HEK293 (cell line): Measurements from ENCODE around the gene ANGPTL2.

Source experiments
- CTCF ChIA-PET: fragments of 350-600 bp; formaldehyde crosslinking; extraction: SDS; loops from one replicate; lab custom pipeline; 2021; ENCODE audit warnings: antibody characterized with exemption; lab: Yijun Ruan, JAX
- POLR2A ChIA-PET: fragments of 300-600 bp; formaldehyde crosslinking; extraction: SDS; loops from one replicate; lab custom pipeline; 2020; ENCODE audit warnings: antibody characterized with exemption, inconsistent platforms; lab: Yijun Ruan, JAX
- H3K27ac ChIP-seq: fragments of 200-500 bp; sonication (Bioruptor generic); 2 replicates; pipeline ENCODE4 v1.5.1; 2014; ENCODE audit warnings: low read depth, low read length, control low read depth, inconsistent platforms; ENCODE audit errors: extremely low read depth
- H3K36me3 ChIP-seq, 2 experiments: fragments of 200-500 bp in 1 of 2; sonication (Bioruptor generic) in 1 of 2; 1 replicate in 1 of 2; 2 replicates in 1 of 2; pipeline ENCODE4 v1.5.1; 2014 to 2017; ENCODE audit warnings: inconsistent platforms in 2 of 2, low read length in 2 of 2; ENCODE audit not compliant: control insufficient read depth in 2 of 2, insufficient read depth in 1 of 2
- H3K4me1 ChIP-seq: fragments of 200-500 bp; sonication (Bioruptor generic); 2 replicates; pipeline ENCODE4 v1.5.1; 2014; ENCODE audit warnings: mild to moderate bottlenecking, low read length, inconsistent platforms; ENCODE audit not compliant: control insufficient read depth, insufficient read depth
- H3K4me3 ChIP-seq: 2 replicates; pipeline ENCODE4 v1.5.1; 2011; ENCODE audit warnings: low read depth, mild to moderate bottlenecking, control low read depth, low read length, moderate library complexity
- H3K9me3 ChIP-seq: fragments of 200-500 bp; sonication (Bioruptor generic); 2 replicates; pipeline ENCODE4 v1.5.1; 2014; ENCODE audit warnings: low read depth, low read length, inconsistent platforms; ENCODE audit not compliant: control insufficient read depth, insufficient read depth
- BCL6B ChIP-seq: fragments of 450-650 bp; formaldehyde crosslinking; IDR thresholded peaks from 2 replicates; pipeline ENCODE4 v1.5.1; 2017; ENCODE audit warnings: missing biosample characterization, missing genetic modification characterization
- HIC1 ChIP-seq: fragments of 450-650 bp; formaldehyde crosslinking; IDR thresholded peaks from 2 replicates; pipeline ENCODE4 v1.5.1; 2016; ENCODE audit warnings: missing biosample characterization, missing genetic modification characterization
- MZF1 ChIP-seq: fragments of 450-650 bp; formaldehyde crosslinking; IDR thresholded peaks from 2 replicates; pipeline ENCODE4 v1.5.1; 2017; ENCODE audit warnings: missing biosample characterization, missing genetic modification characterization, borderline replicate concordance
- SP3 ChIP-seq: fragments of 450-650 bp; formaldehyde crosslinking; IDR thresholded peaks from 2 replicates; pipeline ENCODE4 v1.5.1; 2016; ENCODE audit warnings: missing biosample characterization, missing genetic modification characterization
- TCF7L2 ChIP-seq: IDR thresholded peaks from 2 replicates; pipeline ENCODE4 v1.6.1; 2011; ENCODE audit warnings: low read depth, mild to moderate bottlenecking, inconsistent platforms, low read length, moderate library complexity, borderline replicate concordance
- ZNF140 ChIP-seq: fragments of 450-650 bp; formaldehyde crosslinking; IDR thresholded peaks from 2 replicates; pipeline ENCODE4 v1.5.1; 2016; ENCODE audit warnings: missing biosample characterization, missing genetic modification characterization
- ZNF18 ChIP-seq: fragments of 450-650 bp; formaldehyde crosslinking; IDR thresholded peaks from 2 replicates; pipeline ENCODE4 v1.5.1; 2016; ENCODE audit warnings: missing biosample characterization, missing genetic modification characterization
- ZNF239 ChIP-seq: fragments of 450-650 bp; formaldehyde crosslinking; IDR thresholded peaks from 2 replicates; pipeline ENCODE4 v1.5.1; 2016; ENCODE audit warnings: missing biosample characterization, missing genetic modification characterization
- ZNF324 ChIP-seq: fragments of 450-650 bp; formaldehyde crosslinking; IDR thresholded peaks from 2 replicates; pipeline ENCODE4 v1.5.1; 2016; ENCODE audit warnings: missing biosample characterization, missing genetic modification characterization
- ZNF449 ChIP-seq: fragments of 450-650 bp; formaldehyde crosslinking; IDR thresholded peaks from 2 replicates; pipeline ENCODE4 v1.5.1; 2017; ENCODE audit warnings: missing biosample characterization, mild to moderate bottlenecking, missing genetic modification characterization, moderate library complexity
- ZNF677 ChIP-seq: fragments of 450-650 bp; IDR thresholded peaks from 2 replicates; pipeline ENCODE4 v1.5.0; 2018; ENCODE audit warnings: missing biosample characterization, mild to moderate bottlenecking, missing genetic modification characterization, moderate library complexity
- ZNF692 ChIP-seq: fragments of 450-650 bp; formaldehyde crosslinking; IDR thresholded peaks from 2 replicates; pipeline ENCODE4 v1.5.1; 2016; ENCODE audit warnings: missing biosample characterization, missing genetic modification characterization
- ZNF707 ChIP-seq: fragments of 450-650 bp; formaldehyde crosslinking; IDR thresholded peaks from 2 replicates; pipeline ENCODE4 v1.5.1; 2016; ENCODE audit warnings: missing biosample characterization, missing genetic modification characterization

Gene ANGPTL2

GRCh38 chr9:127124792-127125191 is 2.4 kb upstream of the ANGPTL2 start:
- peaks cover 2% of the 10 kb centered on the region for H3K4me1 ChIP-seq
- H3K36me3 ChIP-seq = no peaks in the 10 kb centered on the region
- TF ChIP-seq SP3 (tag by site-specific recombination) (no peak), ZNF239 (no peak), ZNF449 (tag by site-specific recombination) (no peak), ZNF324 (tag by site-specific recombination) (no peak), ZNF677 (tag by site-specific recombination) (no peak), ZNF140 (no peak), ZNF18 (tag by site-specific recombination) (no peak)
- no peak overlapping the region for H3K27ac ChIP-seq
- no peaks in the 10 kb centered on the region for H3K9me3 ChIP-seq
- no peak overlapping the region for H3K4me3 ChIP-seq
- CTCF ChIA-PET = no interaction called here
- POLR2A ChIA-PET = no interaction called here

- no peak overlapping the region for H3K27ac ChIP-seq
- no peak overlapping the region for H3K4me3 ChIP-seq
- CTCF ChIA-PET = interaction anchor here (1.2 kb wide), 1 partner anchor 15 kb away, joined by 3 read pairs; no protein-coding TSS in a partner anchor
- H3K9me3 ChIP-seq = no peaks in the 10 kb centered on the region
- H3K36me3 ChIP-seq = no peaks in the 10 kb centered on the region
- POLR2A ChIA-PET = no interaction called here
- H3K4me1 ChIP-seq = peaks cover 2% of the 10 kb centered on the region
- TF ChIP-seq ZNF707 (tag by site-specific recombination) (no peak), ZNF692 (tag by site-specific recombination) (no peak), HIC1 (tag by site-specific recombination) (no peak), TCF7L2 (no peak), MZF1 (no peak), BCL6B (no peak)
Measured at GRCh38 chr9:127124111-127124531, 1.7 kb upstream of the ANGPTL2 start.
